Skeletal muscle satellite cell (primary cell): ENCODE results near the gene CCR4.
"Not testable (repeated sequence)": the region's sequence is repeated elsewhere in the genome, so short reads cannot be mapped to it uniquely, and the experiment has no call there.

ENCODE experiments used
- H3K27me3 ChIP-seq: 2 replicates; pipeline ENCODE4 v1.7.0; 2013; ENCODE audit warnings: low read length; ENCODE audit not compliant: control insufficient read depth, insufficient read depth
- H3K36me3 ChIP-seq: 2 replicates; pipeline ENCODE4 v1.7.0; 2013; ENCODE audit warnings: mild to moderate bottlenecking, control low read depth, low read length; ENCODE audit not compliant: insufficient read depth
- H3K4me1 ChIP-seq: 2 replicates; pipeline ENCODE4 v1.7.0; 2013; ENCODE audit warnings: low read length; ENCODE audit not compliant: control insufficient read depth, insufficient read depth
- H3K4me2 ChIP-seq: 2 replicates; pipeline ENCODE4 v1.7.0; 2013; ENCODE audit warnings: mild to moderate bottlenecking, low read length
- H3K4me3 ChIP-seq: 2 replicates; pipeline ENCODE4 v1.7.0; 2013; ENCODE audit warnings: low read length
- H3K9ac ChIP-seq: 2 replicates; pipeline ENCODE4 v1.7.0; 2013; ENCODE audit warnings: mild to moderate bottlenecking, low read depth, low read length, moderate library complexity
- H3K9me3 ChIP-seq: replicated peaks from 2 replicates; pipeline ENCODE4 v1.7.0; 2013; ENCODE audit warnings: mild to moderate bottlenecking, control low read depth, low read length

The CCR4 gene

GRCh38 chr3:32937331-32937730, 14.1 kb upstream of the CCR4 start:
- H3K4me3 ChIP-seq: no peak overlapping the region
- no peaks in the 10 kb centered on the region for H3K9me3 ChIP-seq
- no peaks in the 10 kb centered on the region for H3K36me3 ChIP-seq
- H3K27me3 ChIP-seq: peaks cover 3% of the 10 kb centered on the region
- H3K4me1 ChIP-seq: no peaks in the 10 kb centered on the region
- no peak overlapping the region for H3K4me2 ChIP-seq
- no peak overlapping the region for H3K9ac ChIP-seq

- H3K4me3 ChIP-seq, H3K4me2 ChIP-seq, H3K36me3 ChIP-seq, H3K4me1 ChIP-seq, H3K27me3 ChIP-seq, H3K9ac ChIP-seq, H3K9me3 ChIP-seq: not testable (repeated sequence)
Observed at GRCh38 chr3:32939531-32940284, 11.7 kb upstream of the CCR4 start.

- Histone ChIP-seq H3K4me1 (no peaks in the 10 kb centered on the region), H3K9ac (no peak overlapping the region), H3K4me3 (no peak overlapping the region), H3K4me2 (no peak overlapping the region), H3K9me3 (no peaks in the 10 kb centered on the region), H3K36me3 (no peaks in the 10 kb centered on the region), H3K27me3 (peaks cover 3% of the 10 kb centered on the region)
Observed at GRCh38 chr3:32940726-32941125, 10.7 kb upstream of the CCR4 start.

GRCh38 chr3:32945136-32945535, 6.3 kb upstream of the CCR4 start:
- Histone ChIP-seq H3K27me3 (peaks cover 4% of the 10 kb centered on the region), H3K4me1 (no peaks in the 10 kb centered on the region), H3K9ac (no peak overlapping the region), H3K4me3 (no peak overlapping the region), H3K4me2 (no peak overlapping the region), H3K9me3 (no peaks in the 10 kb centered on the region), H3K36me3 (no peaks in the 10 kb centered on the region)

GRCh38 chr3:32945598-32945997, 5.8 kb upstream of the CCR4 start:
- not testable (repeated sequence) for H3K27me3 ChIP-seq, H3K4me2 ChIP-seq, H3K4me1 ChIP-seq, H3K9me3 ChIP-seq, H3K36me3 ChIP-seq, H3K4me3 ChIP-seq, H3K9ac ChIP-seq

GRCh38 chr3:32946973-32947788, 4.3 kb upstream of the CCR4 start:
- Histone ChIP-seq H3K4me3 (no peak overlapping the region), H3K27me3 (peaks cover 16% of the 10 kb centered on the region), H3K4me1 (no peaks in the 10 kb centered on the region), H3K9ac (no peak overlapping the region), H3K9me3 (no peaks in the 10 kb centered on the region), H3K36me3 (no peaks in the 10 kb centered on the region), H3K4me2 (no peak overlapping the region)

GRCh38 chr3:32947789-32948238, 3.6 kb upstream of the CCR4 start:
- Histone ChIP-seq H3K4me1 (no peaks in the 10 kb centered on the region), H3K36me3 (no peaks in the 10 kb centered on the region), H3K4me2 (no peak overlapping the region), H3K4me3 (no peak overlapping the region), H3K27me3 (peaks cover 16% of the 10 kb centered on the region), H3K9ac (no peak overlapping the region), H3K9me3 (no peaks in the 10 kb centered on the region)

GRCh38 chr3:32948625-32949445, 2.6 kb upstream of the CCR4 start:
- H3K27me3 ChIP-seq: peaks cover 21% of the 10 kb centered on the region
- no peak overlapping the region for H3K4me3 ChIP-seq
- no peaks in the 10 kb centered on the region for H3K9me3 ChIP-seq
- H3K4me2 ChIP-seq: no peak overlapping the region
- H3K36me3 ChIP-seq: no peaks in the 10 kb centered on the region
- no peak overlapping the region for H3K9ac ChIP-seq
- no peaks in the 10 kb centered on the region for H3K4me1 ChIP-seq

- Histone ChIP-seq H3K9me3 (no peaks in the 10 kb centered on the region), H3K36me3 (no peaks in the 10 kb centered on the region), H3K4me2 (no peak overlapping the region), H3K27me3 (peaks cover 25% of the 10 kb centered on the region), H3K4me1 (no peaks in the 10 kb centered on the region), H3K9ac (no peak overlapping the region), H3K4me3 (no peak overlapping the region)
Observed at GRCh38 chr3:32950516-32950915, 928 bp upstream of the CCR4 start.

- Histone ChIP-seq H3K9me3 (no peaks in the 10 kb centered on the region), H3K4me3 (no peak overlapping the region), H3K4me2 (no peak overlapping the region), H3K9ac (no peak overlapping the region), H3K36me3 (no peaks in the 10 kb centered on the region), H3K27me3 (peaks cover 25% of the 10 kb centered on the region), H3K4me1 (no peaks in the 10 kb centered on the region)
Observed at GRCh38 chr3:32952369-32953077, 1.1 kb downstream of the CCR4 start.

GRCh38 chr3:32954506-32954905, 3.1 kb downstream of the CCR4 start:
- Histone ChIP-seq H3K9me3 (no peaks in the 10 kb centered on the region), H3K4me3 (no peak overlapping the region), H3K9ac (no peak overlapping the region), H3K4me1 (no peaks in the 10 kb centered on the region), H3K36me3 (no peaks in the 10 kb centered on the region), H3K4me2 (no peak overlapping the region), H3K27me3 (peaks cover 25% of the 10 kb centered on the region)
